ENCODE results near the gene WFS1.

WFS1 gene

DNA sequence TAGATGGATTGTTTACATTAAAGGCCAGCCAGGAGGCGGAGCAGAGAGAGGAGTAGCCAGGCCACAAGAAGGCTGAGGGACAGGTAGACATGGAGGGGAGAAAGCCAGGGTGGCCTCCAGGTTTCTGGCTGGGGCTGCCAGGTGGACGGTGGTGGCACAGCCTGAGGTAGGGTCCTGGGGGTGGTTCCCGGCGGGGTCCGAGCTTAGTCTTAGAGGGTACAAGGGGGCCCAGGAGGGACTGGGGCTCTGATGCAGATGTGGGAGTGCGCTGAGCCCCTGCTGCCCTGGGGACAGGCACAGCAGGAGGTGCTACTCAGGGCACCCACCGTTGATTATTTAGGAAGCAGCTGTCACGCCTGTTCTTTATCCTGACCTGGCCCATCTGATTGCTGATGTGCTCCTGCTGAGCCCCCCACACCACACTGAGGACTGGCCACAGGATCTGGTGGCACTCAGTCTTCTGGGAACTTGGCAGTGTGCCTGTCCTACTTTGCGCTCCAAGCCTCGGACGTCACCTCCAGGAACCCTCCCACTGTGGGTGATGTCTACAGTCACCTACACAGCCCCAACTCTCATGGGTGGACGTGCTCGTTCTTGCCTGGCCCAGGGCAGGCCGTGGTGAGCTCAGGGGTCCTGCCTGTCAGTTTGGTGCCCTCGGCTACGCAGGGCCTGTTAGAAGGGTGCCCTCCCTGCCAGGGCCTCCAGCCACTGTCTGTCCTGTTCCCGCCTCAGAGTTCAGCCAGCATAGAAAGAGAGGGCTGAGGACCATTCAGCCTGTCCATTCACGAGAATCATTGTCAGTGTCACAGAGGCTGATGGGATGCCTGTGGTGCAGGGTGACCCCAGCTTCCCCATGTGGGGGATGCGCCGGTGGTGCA is 12.0 kb downstream of the WFS1 start:
- DNase-seq = no peak

DNA sequence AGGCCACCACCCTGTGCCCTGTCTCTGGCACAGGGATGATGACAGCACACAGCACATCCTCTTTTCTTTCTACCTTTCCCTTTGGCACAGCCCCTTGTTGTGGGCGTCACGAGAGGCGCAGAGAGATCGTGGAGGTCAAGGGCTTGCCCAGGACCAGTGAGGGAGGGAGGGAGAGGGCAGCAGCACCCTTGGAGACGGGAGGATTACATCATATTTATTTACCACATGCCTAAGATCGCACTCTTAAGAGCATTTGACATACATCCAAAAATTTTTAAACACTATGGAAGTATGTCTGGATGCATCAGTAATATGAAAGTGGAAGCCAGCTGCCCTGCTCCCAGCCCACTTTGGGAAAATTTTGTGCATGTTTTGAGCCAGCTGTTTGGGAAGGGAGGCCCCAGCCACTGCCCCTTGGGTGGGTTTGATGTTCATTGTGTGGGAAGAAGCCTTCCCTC is 12.7 kb downstream of the WFS1 start:
- DNase-seq = no peak

DNA sequence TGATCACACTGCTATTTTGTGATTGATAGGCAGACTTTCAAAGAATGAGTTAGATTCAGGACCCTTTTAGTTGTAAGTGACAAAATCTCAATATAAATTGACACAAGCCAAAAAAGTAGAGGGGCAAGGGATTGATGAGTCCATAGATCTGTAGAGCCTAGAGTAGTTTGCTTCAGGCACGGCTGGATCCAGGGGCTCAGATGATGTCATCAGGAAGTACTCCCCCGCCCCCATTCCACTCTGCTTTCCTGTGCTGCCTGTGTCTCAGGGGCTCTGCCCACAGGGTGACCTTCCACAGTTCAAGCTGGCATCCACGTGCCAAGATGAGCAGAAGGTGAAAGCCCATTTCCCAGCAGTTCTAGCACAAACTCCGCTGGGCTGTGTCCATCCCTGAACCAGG is 13.6 kb downstream of the WFS1 start:
- DNase-seq = no peak

DNA sequence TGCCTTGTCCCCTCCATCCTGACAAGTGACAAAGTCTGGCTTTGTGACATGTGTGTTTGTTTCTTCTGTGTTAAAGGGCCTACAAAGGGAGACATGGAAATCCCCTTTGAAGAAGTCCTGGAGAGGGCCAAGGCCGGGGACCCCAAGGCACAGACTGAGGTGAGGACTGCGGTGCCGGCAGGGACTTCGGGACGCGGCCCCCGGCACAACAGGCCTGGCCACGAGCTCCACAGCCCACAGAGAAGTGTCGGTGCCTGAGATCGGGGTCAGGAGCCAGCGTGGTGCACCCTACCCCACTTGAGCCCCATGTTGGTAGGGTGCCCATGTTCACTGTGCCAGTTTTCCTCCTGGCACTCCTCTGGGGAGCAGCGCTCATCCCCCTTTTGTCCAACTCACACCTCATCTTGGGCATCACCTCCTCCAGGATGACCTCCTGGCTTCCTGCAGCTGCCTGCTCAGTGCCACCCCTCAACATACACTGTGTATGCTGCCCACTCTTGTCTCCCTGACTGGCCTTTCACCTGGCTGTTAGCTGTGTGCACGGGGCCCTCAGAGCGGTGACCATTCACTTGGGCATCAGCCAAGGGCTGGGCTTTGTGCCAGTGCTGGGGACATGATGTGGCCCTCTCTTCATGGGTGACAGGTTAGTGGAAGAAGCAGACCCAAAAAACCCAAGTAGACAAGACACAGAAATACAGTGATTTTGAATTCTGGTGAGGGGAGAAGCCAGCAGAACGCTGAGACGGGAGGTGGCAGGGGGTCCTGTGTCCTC is 17.6 kb downstream of the WFS1 start:
- DNase-seq = no peak

DNA sequence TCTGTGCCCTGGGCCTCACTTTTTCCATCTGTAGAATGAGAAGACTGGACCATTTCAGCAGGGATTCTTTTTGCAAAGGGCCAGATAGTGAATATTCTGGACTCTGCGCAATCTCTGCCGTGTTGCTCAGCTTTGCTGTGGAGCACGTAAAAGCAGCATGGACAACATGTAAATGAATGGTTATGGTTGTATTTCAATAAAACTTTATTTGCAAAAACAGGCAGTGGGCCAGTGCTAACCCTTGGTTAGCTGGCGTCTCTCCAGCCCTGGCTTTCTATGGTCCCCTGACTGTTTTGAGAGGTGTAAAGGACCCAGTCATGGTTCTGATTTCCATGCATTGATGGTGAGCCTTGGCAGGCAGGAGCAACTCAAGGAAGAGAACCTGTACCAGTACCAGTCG is 18.7 kb downstream of the WFS1 start:
- DNase-seq = no peak

DNA sequence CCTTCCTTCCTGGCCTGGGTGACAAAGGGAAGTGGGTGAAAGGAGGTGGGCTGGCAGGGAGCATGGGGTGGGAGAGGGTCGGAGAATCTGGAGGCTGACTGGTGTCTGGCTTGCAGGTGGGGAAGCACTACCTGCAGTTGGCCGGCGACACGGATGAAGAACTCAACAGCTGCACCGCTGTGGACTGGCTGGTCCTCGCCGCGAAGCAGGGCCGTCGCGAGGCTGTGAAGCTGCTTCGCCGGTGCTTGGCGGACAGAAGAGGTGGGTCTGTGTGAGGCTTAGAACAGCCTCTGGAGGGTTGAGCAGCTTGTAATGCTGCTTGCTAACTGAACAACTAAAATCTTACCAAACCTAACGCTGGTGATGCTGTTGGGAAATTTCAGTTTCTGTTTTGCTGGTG is 19.2 kb downstream of the WFS1 start:
- DNase-seq = no peak

DNA sequence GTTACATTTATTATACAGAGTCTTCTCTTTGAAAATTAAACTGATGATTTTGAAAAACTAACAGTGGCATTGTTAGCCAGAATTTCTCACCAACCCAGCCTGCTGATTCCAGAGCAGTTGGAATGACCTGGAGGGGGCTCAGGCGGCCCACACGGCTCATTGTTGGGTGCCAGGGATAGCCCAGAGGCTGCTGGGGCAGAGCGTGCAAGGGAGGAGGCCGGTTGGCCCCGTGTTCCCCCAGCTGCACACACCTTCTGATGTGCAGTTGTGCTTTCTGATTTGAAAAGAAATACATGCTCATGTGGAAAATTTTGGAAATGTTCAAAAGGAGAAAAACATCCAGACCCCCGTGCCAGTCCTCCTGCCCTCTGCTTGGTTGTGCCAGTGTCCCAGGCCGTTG is 20.6 kb downstream of the WFS1 start:
- no peak for DNase-seq

DNA sequence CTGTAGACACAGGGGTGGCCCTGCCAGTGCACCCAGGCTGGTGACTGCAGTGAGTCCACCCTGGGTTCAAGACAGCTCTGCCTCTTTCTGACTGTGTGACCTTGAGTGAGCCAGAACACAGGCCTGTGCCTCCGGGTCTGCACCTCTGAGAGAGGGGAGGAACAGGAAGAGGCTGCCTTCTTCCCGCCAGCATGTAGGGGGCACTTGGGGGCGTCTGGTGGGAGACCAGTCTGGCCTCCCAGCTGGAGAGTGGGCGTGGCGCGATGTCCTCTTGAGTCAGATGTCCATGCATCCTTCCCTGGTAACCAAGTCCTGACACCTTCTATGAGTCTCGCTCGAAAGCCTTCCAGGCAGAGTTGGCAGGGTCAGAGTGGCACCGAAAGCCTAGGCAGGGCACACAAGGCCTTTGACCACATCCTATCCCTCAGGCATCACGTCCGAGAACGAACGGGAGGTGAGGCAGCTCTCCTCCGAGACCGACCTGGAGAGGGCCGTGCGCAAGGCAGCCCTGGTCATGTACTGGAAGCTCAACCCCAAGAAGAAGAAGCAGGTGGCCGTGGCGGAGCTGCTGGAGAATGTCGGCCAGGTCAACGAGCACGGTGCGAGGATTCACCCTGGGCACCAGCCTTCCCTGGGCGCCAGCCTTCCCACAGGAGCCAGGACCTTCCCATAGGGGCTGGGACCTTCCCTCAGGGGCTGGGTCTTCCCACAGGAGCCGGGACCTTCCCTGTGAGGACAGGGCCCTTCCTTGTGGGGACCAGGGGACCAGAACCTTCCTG is 21.3 kb downstream of the WFS1 start:
- DNase-seq = no peak

DNA sequence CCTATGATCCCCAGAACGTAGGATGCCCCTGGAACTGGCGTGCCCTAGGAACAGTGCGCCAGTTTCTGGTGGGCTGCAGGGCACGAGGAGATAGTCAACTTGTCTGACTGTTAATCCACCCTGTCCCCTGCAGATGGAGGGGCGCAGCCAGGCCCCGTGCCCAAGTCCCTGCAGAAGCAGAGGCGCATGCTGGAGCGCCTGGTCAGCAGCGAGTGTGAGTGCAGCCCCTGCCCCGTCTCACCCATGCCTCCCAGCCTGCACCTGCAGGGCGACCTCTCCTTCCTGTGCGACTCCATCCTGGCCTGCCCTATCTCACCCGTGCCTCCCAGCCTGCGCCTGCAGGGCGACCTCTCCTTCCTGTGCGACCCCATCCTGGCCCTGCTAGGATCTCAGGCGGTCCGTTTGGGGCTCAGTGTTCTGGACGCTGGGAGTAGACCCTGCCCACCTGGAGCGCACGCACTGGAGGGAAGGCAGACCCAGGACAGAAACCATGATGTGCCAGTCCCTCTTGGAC is 22.2 kb downstream of the WFS1 start:
- no peak for DNase-seq

DNA sequence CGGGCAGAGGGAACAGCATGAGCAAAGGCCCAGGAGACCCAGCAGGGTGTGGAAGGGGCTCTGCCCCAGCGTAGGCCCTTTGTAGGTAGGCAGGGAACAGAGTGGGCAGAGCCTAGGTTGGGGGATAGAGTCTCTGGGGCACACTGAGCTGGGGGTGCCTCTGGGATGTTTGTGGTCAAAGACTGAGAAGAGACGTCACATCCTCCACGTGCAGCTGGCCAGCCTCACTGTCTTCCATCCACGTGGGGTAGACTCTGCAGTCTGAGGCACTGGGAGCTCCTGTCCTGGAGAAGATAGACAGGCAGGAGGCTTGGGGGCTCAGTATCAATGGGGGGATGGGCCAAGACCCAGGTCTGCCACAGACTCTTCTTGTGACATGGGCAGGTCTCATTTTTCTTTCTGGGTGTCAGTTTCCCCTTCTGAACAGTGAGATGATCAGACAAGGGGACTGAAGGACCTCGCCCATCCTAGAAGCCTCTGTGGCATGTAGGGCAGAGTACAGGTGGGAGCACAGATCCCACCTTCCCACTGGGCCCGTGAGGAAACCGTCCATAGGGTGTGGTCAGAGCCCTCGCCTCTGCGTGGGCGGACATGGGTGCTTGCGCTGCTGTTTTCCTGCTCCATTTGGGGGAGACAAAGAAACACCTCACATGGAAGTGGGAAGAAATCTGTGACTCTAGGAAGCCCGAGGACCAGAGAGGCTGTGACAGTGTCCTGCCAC is 22.9 kb downstream of the WFS1 start:
- DNase-seq = no peak

DNA sequence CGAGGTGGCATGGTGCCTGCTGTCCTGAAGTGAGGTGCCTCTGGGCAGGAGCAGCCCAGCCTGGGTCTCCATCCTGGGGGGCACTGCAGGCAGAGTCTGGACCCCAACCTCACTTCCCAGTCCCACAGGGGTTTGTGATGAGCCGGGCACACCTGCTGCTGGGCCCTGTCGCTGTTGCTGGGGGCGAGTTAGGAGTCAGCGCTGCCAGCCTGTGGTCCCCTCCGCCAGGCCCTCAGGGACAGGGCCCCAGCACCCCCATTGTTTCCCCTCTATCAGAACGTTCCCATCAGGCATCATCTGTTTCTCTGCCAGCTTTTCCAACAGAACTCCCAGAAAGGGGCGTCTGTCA is 23.4 kb downstream of the WFS1 start:
- DNase-seq = no peak

DNA sequence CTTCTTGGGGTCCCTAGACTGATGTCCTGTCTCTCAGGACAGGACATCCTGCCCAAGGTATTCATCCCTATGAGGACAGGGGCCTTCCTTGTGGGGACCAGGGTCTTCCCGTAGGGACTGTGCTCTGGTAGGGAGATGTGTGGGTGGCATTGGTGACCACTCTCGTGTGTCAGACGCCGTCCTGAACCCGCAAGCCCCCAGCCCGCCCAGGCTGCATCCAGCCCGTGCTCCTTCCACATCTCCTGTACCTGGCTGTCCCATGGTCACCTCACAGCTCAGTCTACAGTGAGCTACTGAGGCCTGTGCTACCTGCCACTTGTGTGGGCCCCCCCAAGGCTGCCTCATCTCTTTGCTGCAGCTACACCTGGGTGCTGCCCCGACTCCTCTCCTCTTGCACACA is 24.0 kb downstream of the WFS1 start:
- no peak for DNase-seq

DNA sequence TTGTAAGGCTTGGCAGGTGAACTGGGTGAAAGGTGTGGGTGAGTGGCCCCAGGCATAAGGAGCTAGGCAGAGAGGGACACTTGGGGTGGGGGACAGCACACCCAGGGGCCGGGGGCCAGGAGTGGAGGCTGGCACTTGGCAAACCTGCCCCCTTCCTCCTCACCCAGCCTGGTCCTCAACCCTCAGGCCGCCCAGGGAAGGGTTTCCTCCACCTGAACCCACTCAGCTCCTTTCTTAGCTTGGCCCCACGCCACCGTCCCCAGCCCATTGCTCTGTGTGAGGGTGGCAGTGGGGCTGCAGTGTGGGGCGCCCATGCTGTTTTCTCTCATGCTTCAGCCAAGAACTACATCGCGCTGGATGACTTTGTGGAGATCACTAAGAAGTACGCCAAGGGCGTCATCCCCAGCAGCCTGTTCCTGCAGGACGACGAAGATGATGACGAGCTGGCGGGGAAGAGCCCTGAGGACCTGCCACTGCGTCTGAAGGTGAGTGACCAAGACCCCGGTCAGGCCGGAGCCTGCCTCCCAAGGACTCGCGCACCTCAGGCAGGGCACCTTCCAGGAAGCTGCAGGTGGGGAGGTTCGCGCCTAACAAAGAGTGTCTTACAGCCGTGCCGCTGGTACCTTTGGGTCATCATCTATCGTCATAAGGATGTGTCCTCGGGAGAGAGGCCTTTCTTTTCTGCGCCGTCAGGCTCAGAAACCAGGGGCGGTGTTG is 25.2 kb downstream of the WFS1 start:
- no peak for DNase-seq

DNA sequence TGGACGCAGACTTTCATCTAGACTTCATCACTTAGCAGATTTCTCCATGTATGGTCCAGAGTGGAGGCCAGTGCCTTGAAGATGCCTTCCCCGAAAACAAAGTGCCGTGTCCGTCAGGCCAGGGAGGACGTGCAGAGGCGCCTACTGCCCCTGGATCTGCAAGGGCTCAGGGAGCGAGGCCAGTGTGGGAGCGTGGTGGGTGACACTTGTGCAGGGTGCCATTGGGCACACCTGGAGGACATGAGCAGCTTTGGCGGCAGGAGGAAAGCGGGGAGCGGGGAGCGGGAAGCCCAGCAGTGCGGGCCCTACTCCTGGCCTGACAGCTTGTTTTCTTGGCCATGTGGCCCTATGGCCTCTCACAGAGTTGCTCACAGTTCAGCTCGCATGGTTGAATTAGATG is 25.8 kb downstream of the WFS1 start:
- no peak for DNase-seq

DNA sequence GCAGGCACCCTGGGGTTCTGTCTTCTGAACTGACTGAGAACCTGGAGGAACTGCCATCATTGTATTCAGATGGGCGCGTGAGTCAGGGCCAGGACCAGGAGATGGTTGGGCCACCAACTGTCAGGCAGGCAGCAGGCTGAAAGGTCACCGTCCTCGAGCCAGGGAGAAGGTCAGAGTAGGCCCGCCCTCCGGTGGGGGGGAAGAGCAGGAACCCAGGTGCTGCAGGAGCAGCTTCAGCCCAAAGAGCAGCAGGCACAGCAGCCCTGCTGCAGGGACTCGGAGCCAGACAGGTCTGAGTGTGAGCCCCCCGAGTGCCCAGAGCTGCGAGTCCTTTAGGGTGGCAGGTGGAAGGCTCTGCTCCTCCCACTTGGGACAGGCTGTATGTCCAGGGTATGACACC is 26.4 kb downstream of the WFS1 start:
- DNase-seq = no peak

DNA sequence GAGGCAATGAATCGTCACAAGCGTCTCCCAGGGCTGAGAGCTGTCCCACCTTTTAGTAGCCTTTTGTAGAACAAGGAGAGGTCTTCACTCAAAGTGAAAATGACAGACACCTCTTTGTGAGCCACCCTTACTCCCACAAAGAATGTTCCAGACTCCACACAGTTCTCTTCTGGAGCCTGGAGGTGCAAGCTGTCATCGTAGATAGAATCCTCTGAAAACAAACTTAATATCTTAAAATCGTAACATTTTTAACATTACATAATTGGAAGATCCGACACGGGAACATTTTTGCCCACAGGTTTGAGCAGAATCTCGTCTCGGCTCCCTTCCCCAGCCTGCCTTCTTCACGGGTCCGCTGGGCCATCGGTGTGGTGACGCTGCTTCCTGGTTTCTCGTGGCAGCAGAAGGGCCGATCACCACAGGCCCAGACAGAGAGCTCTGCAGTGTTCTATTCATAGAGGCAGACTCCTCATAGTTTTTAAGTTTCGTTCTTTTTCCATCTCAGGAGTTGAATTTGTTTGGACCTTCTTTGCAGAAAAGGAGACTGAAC is 27.7 kb downstream of the WFS1 start:
- no peak for DNase-seq

DNA sequence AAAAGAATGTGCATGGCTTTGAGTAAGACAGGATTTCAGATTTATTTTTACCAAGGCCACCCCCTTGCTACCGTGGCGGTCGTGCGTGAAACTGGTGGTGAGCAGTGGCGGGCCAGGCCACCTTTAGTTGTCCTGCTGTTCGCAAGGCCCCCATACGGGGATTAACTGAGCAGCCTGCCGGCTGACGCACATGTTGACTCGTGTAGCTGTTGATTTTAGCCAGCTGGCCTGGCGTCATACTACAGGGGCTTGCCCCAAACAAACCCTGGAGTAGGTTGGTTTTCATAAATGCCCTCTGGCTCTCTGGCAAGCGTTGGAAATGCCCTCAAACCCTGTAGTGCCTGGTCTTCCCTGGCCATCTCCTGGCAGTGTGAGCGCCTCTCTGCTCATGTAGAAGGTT is 28.4 kb downstream of the WFS1 start:
- DNase-seq = no peak

DNA sequence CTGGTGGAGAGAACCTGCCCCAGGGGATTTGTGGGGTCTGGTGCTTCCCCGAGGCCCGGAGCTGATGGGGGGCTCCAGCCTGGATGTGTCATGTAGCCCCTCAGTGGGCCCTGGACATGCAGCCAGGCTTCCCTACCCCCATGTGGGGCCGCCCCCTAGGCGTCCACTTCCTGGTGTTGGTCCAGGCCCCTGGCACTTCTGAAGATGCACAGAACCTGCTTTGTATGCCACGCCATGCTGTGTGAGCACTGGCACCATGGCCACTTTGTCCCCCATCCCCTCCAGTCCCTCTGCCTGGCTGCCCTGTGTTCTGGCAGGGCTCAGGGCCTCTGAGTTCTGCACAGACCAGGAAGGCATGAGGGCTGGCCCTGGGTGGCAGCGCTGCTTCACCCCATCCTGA is 29.2 kb downstream of the WFS1 start:
- no peak for DNase-seq

DNA sequence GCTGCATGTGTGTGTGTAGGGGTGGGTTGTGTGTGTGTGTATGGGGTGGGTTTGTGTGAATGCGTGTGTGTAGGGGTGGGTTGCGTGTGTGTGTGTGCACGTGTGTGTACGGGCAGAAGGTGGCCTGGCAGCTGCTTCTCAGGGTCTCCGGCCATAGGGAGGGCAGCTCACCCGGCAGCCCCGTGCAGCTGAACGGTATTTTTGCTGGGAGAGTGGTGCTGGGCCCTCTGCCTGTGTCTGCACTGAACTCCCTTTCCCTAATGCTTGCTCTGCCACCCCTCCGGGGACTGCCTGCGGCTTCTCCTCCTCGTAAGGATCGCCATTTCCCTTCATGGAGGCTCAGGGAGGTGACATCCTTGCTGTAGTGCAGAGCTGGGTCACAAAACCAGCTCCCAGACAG is 30.2 kb downstream of the WFS1 start:
- no peak for DNase-seq

DNA sequence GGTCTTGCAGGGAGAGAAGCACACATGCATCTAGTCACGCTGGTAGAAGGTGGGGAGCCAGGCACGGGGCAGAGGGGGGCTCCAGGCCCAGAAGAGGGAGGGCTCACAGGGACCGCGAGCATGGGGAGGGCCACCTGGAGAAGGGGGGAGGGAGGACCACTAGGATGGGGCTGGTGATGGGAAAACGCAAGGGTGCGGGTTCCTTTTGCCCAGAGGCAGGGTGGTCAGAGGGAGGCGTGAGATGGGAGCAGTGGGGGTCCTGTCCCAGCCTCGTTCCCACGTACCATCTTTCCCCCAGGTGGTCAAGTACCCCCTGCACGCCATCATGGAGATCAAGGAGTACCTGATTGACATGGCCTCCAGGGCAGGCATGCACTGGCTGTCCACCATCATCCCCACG is 30.7 kb downstream of the WFS1 start:
- no peak for DNase-seq

DNA sequence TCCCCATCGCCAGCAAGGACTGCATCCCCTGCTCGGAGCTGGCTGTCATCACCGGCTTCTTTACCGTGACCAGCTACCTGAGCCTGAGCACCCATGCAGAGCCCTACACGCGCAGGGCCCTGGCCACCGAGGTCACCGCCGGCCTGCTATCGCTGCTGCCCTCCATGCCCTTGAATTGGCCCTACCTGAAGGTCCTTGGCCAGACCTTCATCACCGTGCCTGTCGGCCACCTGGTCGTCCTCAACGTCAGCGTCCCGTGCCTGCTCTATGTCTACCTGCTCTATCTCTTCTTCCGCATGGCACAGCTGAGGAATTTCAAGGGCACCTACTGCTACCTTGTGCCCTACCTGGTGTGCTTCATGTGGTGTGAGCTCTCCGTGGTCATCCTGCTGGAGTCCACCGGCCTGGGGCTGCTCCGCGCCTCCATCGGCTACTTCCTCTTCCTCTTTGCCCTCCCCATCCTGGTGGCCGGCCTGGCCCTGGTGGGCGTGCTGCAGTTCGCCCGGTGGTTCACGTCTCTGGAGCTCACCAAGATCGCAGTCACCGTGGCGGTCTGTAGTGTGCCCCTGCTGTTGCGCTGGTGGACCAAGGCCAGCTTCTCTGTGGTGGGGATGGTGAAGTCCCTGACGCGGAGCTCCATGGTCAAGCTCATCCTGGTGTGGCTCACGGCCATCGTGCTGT is 31.5 kb downstream of the WFS1 start:
- DNase-seq = no peak

All from hematopoietic multipotent progenitor cell treated with erythropoietin and hydrocortisone succinate and interleukin-3 and kit ligand, for 8 days (in vitro differentiated cells).